Activated CD4-positive, alpha-beta memory T cell treated with anti-CD3 and anti-CD28 coated beads for 36 hours (primary cell): Measurements from ENCODE around the gene UBE2J2. TPM values are rescaled to one million over a fixed set of nuclear protein-coding genes. Genes with fewer than 3 reads are reported as not detected.
"Not testable (repeated sequence)": the region's sequence is repeated elsewhere in the genome, so short reads cannot be mapped to it uniquely, and the experiment has no call there.

ENCODE experiments used
- CTCF ChIA-PET: fragments of 350-600 bp; sonication (Branson Sonifier 250); formaldehyde crosslinking; loops from one replicate; lab custom pipeline; 2021; ENCODE audit warnings: antibody characterized with exemption, inconsistent platforms; lab: Charles Lee
- POLR2A ChIA-PET: fragments of 350-600 bp; sonication (Branson Sonifier 250); formaldehyde crosslinking; loops from one replicate; lab custom pipeline; 2021; ENCODE audit warnings: antibody characterized with exemption; lab: Charles Lee
- DNase-seq: peaks from one replicate; pipeline ENCODE4 v3.0.0-alpha.2; 2020
- H3K27ac Mint-ChIP-seq: one replicate; pipeline ENCODE4 v1.8.0; 2021; ENCODE audit warnings: mixed read lengths
- H3K27me3 Mint-ChIP-seq: one replicate; pipeline ENCODE4 v1.8.0; 2021; ENCODE audit warnings: mixed read lengths
- H3K36me3 Mint-ChIP-seq: one replicate; pipeline ENCODE4 v1.8.0; 2021; ENCODE audit warnings: mixed read lengths
- H3K4me1 Mint-ChIP-seq: one replicate; pipeline ENCODE4 v1.8.0; 2021; ENCODE audit warnings: low read depth, mixed read lengths
- H3K4me3 Mint-ChIP-seq: one replicate; pipeline ENCODE4 v1.8.0; 2021; ENCODE audit warnings: mild to moderate bottlenecking, mixed read lengths
- H3K9me3 Mint-ChIP-seq: one replicate; pipeline ENCODE4 v1.8.0; 2021; ENCODE audit warnings: mixed read lengths
- intact Hi-C: fragments of 100-400 bp; cut with micrococcal nuclease; formaldehyde crosslinking; loops from one replicate; pipeline ENCODE4 v1.15.1; 2023
- total RNA-seq, 2 experiments: library from RNA; stranded (reverse); gene quantifications; one replicate each; pipeline ENCODE4 v1.2.3, GENCODE V29; 2021

Gene UBE2J2
- total RNA-seq, 2 experiments from 2014 or later: 58.7 to 61.6 TPM

GRCh38 chr1:1256956-1257871, 16.4 kb downstream of the UBE2J2 start:
- POLR2A ChIA-PET: no interaction called here

GRCh38 chr1:1255611-1256010, 18.0 kb downstream of the UBE2J2 start:
- CTCF ChIA-PET: no interaction called here
- intact Hi-C loops: no loop called here
- peaks cover 10% of the 10 kb centered on the region for H3K4me1 Mint-ChIP-seq

More at GRCh38 chr1:1256956-1257871, 16.4 kb downstream of the UBE2J2 start:
- no peak for DNase-seq
- no peak overlapping the region for H3K4me3 Mint-ChIP-seq
- no peak overlapping the region for H3K27ac Mint-ChIP-seq
- no peaks in the 10 kb centered on the region for H3K9me3 Mint-ChIP-seq
- intact Hi-C loops: no loop called here
- peaks cover 30% of the 10 kb centered on the region for H3K36me3 Mint-ChIP-seq
- CTCF ChIA-PET: interaction anchor here (0.9 kb wide), 1 partner anchor 134 kb away, joined by 3 read pairs; no protein-coding TSS in a partner anchor
- H3K4me1 Mint-ChIP-seq: peaks cover 8% of the 10 kb centered on the region
- H3K27me3 Mint-ChIP-seq: no peaks in the 10 kb centered on the region

GRCh38 chr1:1255078-1255477, 18.6 kb downstream of the UBE2J2 start:
- Mint-ChIP-seq H3K4me3 (no peak overlapping the region), H3K9me3 (no peaks in the 10 kb centered on the region), H3K27me3 (no peaks in the 10 kb centered on the region), H3K4me1 (peaks cover 14% of the 10 kb centered on the region), H3K36me3 (peaks cover 22% of the 10 kb centered on the region), H3K27ac (no peak overlapping the region)
- intact Hi-C loops: no loop called here
- no peak for DNase-seq
- CTCF ChIA-PET: no interaction called here
- POLR2A ChIA-PET: no interaction called here

More at GRCh38 chr1:1255611-1256010, 18.0 kb downstream of the UBE2J2 start:
- H3K4me3 Mint-ChIP-seq: no peak overlapping the region
- H3K27me3 Mint-ChIP-seq: no peaks in the 10 kb centered on the region
- H3K27ac Mint-ChIP-seq: no peak overlapping the region
- no peak for DNase-seq
- POLR2A ChIA-PET: no interaction called here
- no peaks in the 10 kb centered on the region for H3K9me3 Mint-ChIP-seq
- peaks cover 23% of the 10 kb centered on the region for H3K36me3 Mint-ChIP-seq

DNA sequence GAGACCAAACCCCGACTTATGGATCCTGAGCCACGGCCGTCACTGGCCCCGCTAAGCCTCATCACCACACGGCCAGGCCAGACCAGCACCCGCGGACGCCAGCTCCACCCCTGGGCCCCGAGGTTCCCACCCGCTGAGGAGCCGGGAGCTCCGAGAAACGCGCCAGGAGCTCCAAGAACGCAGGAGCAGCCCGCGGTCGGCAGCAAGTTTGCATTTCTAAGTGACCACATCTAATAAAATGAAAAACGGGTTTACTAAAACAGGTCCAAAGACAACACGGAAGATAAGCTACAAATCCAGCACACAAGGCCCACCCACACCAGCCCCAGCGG, 19.0 kb downstream of the UBE2J2 start:
- Mint-ChIP-seq H3K4me3 (no peak overlapping the region), H3K36me3 (peaks cover 17% of the 10 kb centered on the region), H3K27ac (no peak overlapping the region), H3K9me3 (no peaks in the 10 kb centered on the region), H3K27me3 (no peaks in the 10 kb centered on the region), H3K4me1 (peaks cover 18% of the 10 kb centered on the region)
- no peak for DNase-seq
- ChIA-PET POLR2A (no interaction called here), CTCF (no interaction called here)
- intact Hi-C loops: loop anchor here (5.0 kb wide), 1 partner anchor 137 kb away; the partner anchor contains the start of gene C1orf159

DNA sequence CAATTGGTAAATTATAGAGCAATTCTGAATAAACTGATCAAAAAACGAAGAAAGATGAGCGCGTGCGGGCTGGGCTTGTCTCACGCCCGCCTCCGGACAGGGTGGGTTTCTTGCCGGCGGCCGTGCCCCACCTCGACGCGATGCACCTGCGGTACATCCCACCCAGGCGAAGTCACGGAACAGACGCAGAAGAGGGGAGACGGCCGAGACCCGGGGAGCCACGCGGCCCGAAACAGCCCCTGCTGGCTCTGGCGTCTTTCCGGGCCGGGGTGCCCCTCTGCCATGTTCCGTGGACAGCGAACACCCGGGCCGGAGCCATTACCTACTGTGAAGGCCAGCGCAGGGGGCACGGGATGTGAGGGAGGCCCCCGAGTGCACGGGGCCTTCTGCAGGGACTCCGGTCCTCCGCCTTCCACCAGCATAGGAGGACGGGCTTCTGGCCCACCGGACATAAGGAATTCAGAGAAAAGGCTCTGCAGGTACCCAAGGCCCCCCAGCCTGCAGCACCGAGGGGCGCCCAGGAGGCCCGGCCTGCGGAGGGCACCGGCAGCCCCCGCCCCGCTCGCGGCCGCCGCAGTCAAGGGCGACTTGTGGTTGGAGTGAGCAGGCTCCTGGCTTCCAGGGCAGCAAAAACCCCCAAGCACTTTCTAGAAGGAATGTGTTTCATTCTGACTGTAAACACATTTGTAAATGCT, 19.5 kb downstream of the UBE2J2 start:
- Mint-ChIP-seq H3K4me3 (no peak overlapping the region), H3K36me3 (peaks cover 13% of the 10 kb centered on the region), H3K27me3 (no peaks in the 10 kb centered on the region), H3K9me3 (no peaks in the 10 kb centered on the region), H3K4me1 (peaks cover 19% of the 10 kb centered on the region), H3K27ac (no peak overlapping the region)
- CTCF ChIA-PET: no interaction called here
- POLR2A ChIA-PET: no interaction called here
- intact Hi-C loops: loop anchor here (5.0 kb wide), 1 partner anchor 137 kb away; the partner anchor contains the start of gene C1orf159
- no peak for DNase-seq

DNA sequence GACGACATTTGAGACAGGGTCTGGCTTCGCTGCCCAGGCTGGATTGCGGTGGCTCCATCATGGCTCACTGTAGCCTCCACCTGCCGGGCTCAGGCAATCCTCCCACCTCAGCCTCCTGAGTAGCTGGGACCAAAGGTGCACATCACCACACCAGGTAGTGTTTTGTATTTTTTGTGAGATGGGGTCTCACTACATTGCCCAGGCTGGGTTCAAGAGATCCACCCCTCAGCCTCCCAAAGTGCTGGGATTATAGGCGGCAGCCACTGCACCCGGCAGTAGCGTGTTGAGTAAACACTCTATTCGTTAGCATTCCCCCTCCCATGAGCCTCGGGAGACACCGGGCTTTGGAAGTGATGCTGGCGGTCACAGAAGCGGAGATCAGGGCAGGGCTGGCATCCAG, 20.3 kb downstream of the UBE2J2 start:
- peaks cover 9% of the 10 kb centered on the region for H3K36me3 Mint-ChIP-seq
- intact Hi-C loops: loop anchor here (5.0 kb wide), 1 partner anchor 136 kb away; the partner anchor contains the start of gene C1orf159

GRCh38 chr1:1250786-1251284, 22.8 kb downstream of the UBE2J2 start:
- H3K4me1 Mint-ChIP-seq: peaks cover 16% of the 10 kb centered on the region
- H3K36me3 Mint-ChIP-seq: no peaks in the 10 kb centered on the region
- peak overlapping the region; percentile 36 for H3K4me3 Mint-ChIP-seq
- intact Hi-C loops: loop anchor here (5.0 kb wide), 1 partner anchor 134 kb away; the partner anchor contains the start of gene C1orf159
- DNase-seq: peak; percentile 88
- H3K9me3 Mint-ChIP-seq: no peaks in the 10 kb centered on the region
- H3K27me3 Mint-ChIP-seq: no peaks in the 10 kb centered on the region
- H3K27ac Mint-ChIP-seq: peak overlapping the region; percentile 90
- CTCF ChIA-PET: interaction anchor here (0.7 to 1.9 kb wide), 14 partner anchors 19 to 304 kb away, joined by 3 to 43 read pairs (median 4); partner anchors contain the start of genes B3GALT6 and SDF4
- POLR2A ChIA-PET: interaction anchor here (0.7 to 1.6 kb wide), 3 partner anchors 11 to 128 kb away, joined by 3 to 6 read pairs (median 3); no protein-coding TSS in a partner anchor

More for the DNA sequence above, 20.3 kb downstream of the UBE2J2 start:
- ChIA-PET POLR2A (no interaction called here), CTCF (no interaction called here)
- H3K27me3 Mint-ChIP-seq: no peaks in the 10 kb centered on the region
- no peak overlapping the region for H3K27ac Mint-ChIP-seq
- H3K9me3 Mint-ChIP-seq: no peaks in the 10 kb centered on the region
- peaks cover 19% of the 10 kb centered on the region for H3K4me1 Mint-ChIP-seq
- DNase-seq: no peak
- H3K4me3 Mint-ChIP-seq: no peak overlapping the region

- H3K27ac Mint-ChIP-seq, POLR2A ChIA-PET, intact Hi-C loops, H3K4me3 Mint-ChIP-seq, H3K9me3 Mint-ChIP-seq, H3K36me3 Mint-ChIP-seq, DNase-seq, H3K27me3 Mint-ChIP-seq: not testable (repeated sequence)
- H3K4me1 Mint-ChIP-seq: peaks cover 16% of the 10 kb centered on the region
- CTCF ChIA-PET: interaction anchor here (1.8 kb wide), 1 partner anchor 126 kb away, joined by 7 read pairs; no protein-coding TSS in a partner anchor
Measured at GRCh38 chr1:1248009-1248913, 25.4 kb downstream of the UBE2J2 start.

DNA sequence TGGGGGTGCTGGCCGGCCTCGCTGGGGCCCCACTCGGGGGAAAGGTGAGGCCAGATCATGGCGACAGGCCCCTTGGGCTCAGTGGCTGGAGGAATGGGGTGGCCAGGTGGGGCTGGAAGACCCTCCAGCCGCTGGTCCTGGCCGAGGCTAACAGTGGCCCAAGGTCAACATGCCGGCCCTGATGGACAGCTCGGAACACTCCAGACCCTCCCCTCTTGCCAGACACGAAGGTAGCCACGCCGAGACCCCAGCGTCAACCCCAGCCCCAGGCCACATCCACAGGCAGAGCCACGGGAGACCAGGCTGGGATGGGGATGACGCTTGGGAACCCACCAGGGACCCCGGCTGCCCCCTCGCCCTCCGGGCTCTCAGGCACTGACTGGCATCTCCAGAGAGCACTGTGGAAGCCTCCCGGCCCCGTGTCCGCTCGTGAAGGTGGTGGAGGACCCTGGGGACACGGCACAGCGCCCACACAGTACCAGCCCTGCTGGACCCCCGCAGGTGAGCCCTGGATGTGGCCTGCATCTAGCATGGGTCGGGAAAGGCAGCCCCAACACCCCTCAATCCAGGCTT, 26.2 kb downstream of the UBE2J2 start:
- Mint-ChIP-seq H3K9me3 (no peaks in the 10 kb centered on the region), H3K27me3 (no peaks in the 10 kb centered on the region), H3K4me3 (no peak overlapping the region), H3K36me3 (no peaks in the 10 kb centered on the region), H3K27ac (no peak overlapping the region), H3K4me1 (peaks cover 16% of the 10 kb centered on the region)
- ChIA-PET CTCF (interaction anchor here (1.8 kb wide), 1 partner anchor 125 kb away, joined by 7 read pairs; no protein-coding TSS in a partner anchor), POLR2A (no interaction called here)
- no peak for DNase-seq
- intact Hi-C loops: no loop called here

- ChIA-PET CTCF (interaction anchor here (1.8 kb wide), 1 partner anchor 124 kb away, joined by 7 read pairs; no protein-coding TSS in a partner anchor), POLR2A (no interaction called here)
- H3K4me3 Mint-ChIP-seq: no peak within 1 kb of the TSS
- H3K4me1 Mint-ChIP-seq: peaks cover 16% of the 10 kb centered on the region
- H3K36me3 Mint-ChIP-seq: no peaks in the 10 kb centered on the region
- H3K27me3 Mint-ChIP-seq: no peaks in the 10 kb centered on the region
- DNase-seq: no peak
- no peak within 1 kb of the TSS for H3K27ac Mint-ChIP-seq
- H3K9me3 Mint-ChIP-seq: no peaks in the 10 kb centered on the region
- intact Hi-C loops: no loop called here
Measured at GRCh38 chr1:1246577-1247340, 26.9 kb downstream of the UBE2J2 start, which contains the start of gene C1QTNF12. Gene C1QTNF12 (minus strand): TSS chr1:1246722. CDS start chr1:1246690, 32 bp downstream.
